Left lung (tissue), 10 donors: Measurements from ENCODE around the gene TGFB2. TPM values are rescaled to one million over a fixed set of nuclear protein-coding genes. Genes with fewer than 3 reads are reported as not detected.

ENCODE experiments used
- ATAC-seq: fragments of 200-7000 bp; cut with Tn5 transposase; one replicate; pipeline ENCODE4 v1.9.1; 2020; ENCODE audit warnings: moderate library complexity
- DNase-seq, 4 donors: peaks; one replicate each; pipeline ENCODE4 v3.0.0-alpha.2; 2013 to 2020
- H3K27ac ChIP-seq, 2 donors: fragments of 200-600 bp; sonication (generic) in 1 of 2; one replicate each; pipeline versions ENCODE4 v1.5.0 to v1.8.0; 2020 to 2021
- H3K27me3 ChIP-seq, 2 donors: fragments of 200-600 bp; sonication (generic) in 1 of 2; one replicate each; pipeline versions ENCODE4 v1.5.0 to v1.8.0; 2020 to 2021
- H3K36me3 ChIP-seq, 2 donors: fragments of 200-600 bp; sonication (generic) in 1 of 2; one replicate each; pipeline versions ENCODE4 v1.5.0 to v1.8.0; 2020 to 2021
- H3K4me1 ChIP-seq, 2 donors: fragments of 200-600 bp; one replicate each; pipeline ENCODE4 v1.8.0; 2021
- H3K4me3 ChIP-seq, 2 donors: fragments of 200-600 bp; sonication (generic) in 1 of 2; one replicate each; pipeline versions ENCODE4 v1.5.0 to v1.8.0; 2020 to 2021; ENCODE audit warnings: mild to moderate bottlenecking in 1 of 2
- H3K9me3 ChIP-seq, 2 donors: fragments of 200-600 bp; sonication (generic) in 1 of 2; one replicate each; pipeline versions ENCODE4 v1.5.0 to v1.8.0; 2020 to 2021
- CTCF ChIP-seq, 2 donors: fragments of 200-600 bp; sonication (generic) in 1 of 2; IDR thresholded peaks; one replicate each; pipeline versions ENCODE4 v1.5.0 to v1.8.0; 2021; ENCODE audit warnings: antibody characterized with exemption in 2 of 2
- intact Hi-C, 2 donors: fragments of 100-400 bp; cut with DNase I; formaldehyde crosslinking; loops; one replicate each; pipeline versions ENCODE4 v1.11.2 to v1.14.2; 2022
- polyA plus RNA-seq, 6 donors: library from polyadenylated mRNA; unstranded; fragments of 120-200 nt; gene quantifications; one replicate each; pipeline ENCODE4 v1.2.1, GENCODE V29; 2013; ENCODE audit not compliant: insufficient read length in 6 of 6
- total RNA-seq, 2 donors: library from RNA; stranded (reverse); fragmentation: NEBNext Ultra II Directional; extraction: Animal tissue kit (Norgen Biotek cat#: 25700); gene quantifications; one replicate each; pipeline ENCODE4 v1.2.1, GENCODE V29; 2021
- donor health status: DM: no; HTN: yes; CAD: no.
- donor health status: DM: no; HTN: no; CAD: no.

Gene TGFB2
- total and polyA plus RNA-seq, 8 donors = 9.8 to 177 (median 136) TPM

GRCh38 chr1:218426343-218426657 lies 81.2 kb downstream of the TGFB2 start:
- ATAC-seq (no peak), DNase-seq (peak in 1 of 4 donors; percentile 61)
- Histone ChIP-seq H3K4me1 (no peaks in the 10 kb centered on the region), H3K27me3 (no peaks in the 10 kb centered on the region), H3K9me3 (no peaks in the 10 kb centered on the region), H3K4me3 (no peak overlapping the region), H3K27ac (no peak overlapping the region), H3K36me3 (no peaks in the 10 kb centered on the region)
- no peak for TF ChIP-seq CTCF (IDR thresholded peaks at IDR 0.05)
- intact Hi-C loops = no loop called here

GRCh38 chr1:218429301-218429700 lies 84.2 kb downstream of the TGFB2 start:
- intact Hi-C loops = no loop called here
- Histone ChIP-seq H3K27ac (no peak overlapping the region), H3K4me3 (no peak overlapping the region), H3K9me3 (no peaks in the 10 kb centered on the region), H3K27me3 (no peaks in the 10 kb centered on the region), H3K4me1 (no peaks in the 10 kb centered on the region), H3K36me3 (no peaks in the 10 kb centered on the region)
- DNase-seq (no peak), ATAC-seq (no peak)
- no peak for TF ChIP-seq CTCF (IDR thresholded peaks at IDR 0.05)

GRCh38 chr1:218430346-218430745 lies 85.2 kb downstream of the TGFB2 start:
- Histone ChIP-seq H3K4me3 (no peak overlapping the region), H3K9me3 (no peaks in the 10 kb centered on the region), H3K36me3 (no peaks in the 10 kb centered on the region), H3K4me1 (no peaks in the 10 kb centered on the region), H3K27ac (no peak overlapping the region), H3K27me3 (no peaks in the 10 kb centered on the region)
- TF ChIP-seq CTCF (IDR thresholded peaks at IDR 0.05) = no peak
- DNase-seq = no peak
- intact Hi-C loops = no loop called here
- no peak for ATAC-seq

- H3K9me3 ChIP-seq = no peaks in the 10 kb centered on the region
- no peak overlapping the region for H3K4me3 ChIP-seq
- peak in 1 of 4 donors; percentile 42 for DNase-seq
- H3K36me3 ChIP-seq = no peaks in the 10 kb centered on the region
- no peaks in the 10 kb centered on the region for H3K4me1 ChIP-seq
- ATAC-seq = no peak
- H3K27me3 ChIP-seq = no peaks in the 10 kb centered on the region
- intact Hi-C loops = no loop called here
- no peak overlapping the region for H3K27ac ChIP-seq
- TF ChIP-seq CTCF (IDR thresholded peaks at IDR 0.05) = no peak
Observed at GRCh38 chr1:218430822-218431221, 85.7 kb downstream of the TGFB2 start.

GRCh38 chr1:218431476-218431875 lies 86.3 kb downstream of the TGFB2 start:
- no peaks in the 10 kb centered on the region for H3K9me3 ChIP-seq
- H3K27me3 ChIP-seq = no peaks in the 10 kb centered on the region
- no peak for ATAC-seq
- no peak overlapping the region for H3K27ac ChIP-seq
- intact Hi-C loops = no loop called here
- H3K36me3 ChIP-seq = no peaks in the 10 kb centered on the region
- no peak overlapping the region for H3K4me3 ChIP-seq
- DNase-seq = no peak
- TF ChIP-seq CTCF (IDR thresholded peaks at IDR 0.05) = no peak
- H3K4me1 ChIP-seq = no peaks in the 10 kb centered on the region
